Common myeloid progenitor, CD34-positive (primary cell): ENCODE measurements around the gene NEK6.

Source experiments
- CTCF ChIA-PET: fragments of 350-600 bp; sonication (Branson Sonifier 250); formaldehyde crosslinking; loops from one replicate; lab custom pipeline; 2021; ENCODE audit warnings: antibody characterized with exemption; lab: Charles Lee
- POLR2A ChIA-PET: fragments of 350-600 bp; sonication (Branson Sonifier 250); formaldehyde crosslinking; loops from one replicate; lab custom pipeline; 2021; ENCODE audit warnings: antibody characterized with exemption; lab: Charles Lee
- DNase-seq, 3 donors: peaks; one replicate each; pipeline versions ENCODE4 v3.0.0 to v3.0.0-alpha.2; 2013
- H3K27ac ChIP-seq, 2 experiments: 1 replicate in 1 of 2; 2 replicates in 1 of 2; pipeline ENCODE4 v1.7.0; 2013; ENCODE audit warnings: inconsistent platforms in 2 of 2, low read length in 2 of 2, mild to moderate bottlenecking in 2 of 2, low read depth in 1 of 2, moderate library complexity in 1 of 2; ENCODE audit not compliant: severe bottlenecking in 2 of 2, insufficient read depth in 1 of 2, poor library complexity in 1 of 2
- H3K27me3 ChIP-seq, 5 experiments: replicated peaks in 2 of 5; 1 replicate in 3 of 5; 2 replicates in 2 of 5; pipeline versions ENCODE4 v1.6.1 to v1.7.0; 2013; ENCODE audit warnings: low read length in 4 of 5, mild to moderate bottlenecking in 2 of 5, moderate library complexity in 2 of 5, inconsistent platforms in 1 of 5; ENCODE audit not compliant: insufficient read depth in 5 of 5, control insufficient read depth in 4 of 5
- H3K36me3 ChIP-seq, 4 experiments: 1 replicate in 2 of 4; 2 replicates in 2 of 4; pipeline versions ENCODE4 v1.6.1 to v1.7.0; 2013; ENCODE audit warnings: low read length in 3 of 4, control low read depth in 1 of 4, mild to moderate bottlenecking in 1 of 4; ENCODE audit not compliant: control insufficient read depth in 4 of 4, insufficient read depth in 4 of 4
- H3K4me1 ChIP-seq, 4 experiments: 1 replicate in 3 of 4; 2 replicates in 1 of 4; pipeline versions ENCODE4 v1.6.1 to v1.7.1; 2013; ENCODE audit warnings: low read length in 3 of 4, mild to moderate bottlenecking in 3 of 4, control low read depth in 1 of 4, inconsistent platforms in 1 of 4, moderate library complexity in 1 of 4; ENCODE audit not compliant: control insufficient read depth in 4 of 4, insufficient read depth in 4 of 4; ENCODE audit errors: control extremely low read depth in 1 of 4
- H3K4me3 ChIP-seq, 7 experiments: 1 replicate in 4 of 7; 2 replicates in 3 of 7; pipeline versions ENCODE4 v1.5.1 to v1.7.0; 2013; ENCODE audit warnings: mild to moderate bottlenecking in 7 of 7, low read length in 6 of 7, moderate library complexity in 6 of 7, inconsistent platforms in 2 of 7, low read depth in 2 of 7, control low read depth in 1 of 7; ENCODE audit not compliant: insufficient read depth in 4 of 7, control insufficient read depth in 1 of 7; ENCODE audit errors: extremely low read depth in 1 of 7
- H3K9me3 ChIP-seq, 5 experiments: 1 replicate in 4 of 5; 2 replicates in 1 of 5; pipeline versions ENCODE4 v1.6.1 to v1.7.1; 2013; ENCODE audit warnings: low read length in 4 of 5, mild to moderate bottlenecking in 2 of 5, inconsistent platforms in 1 of 5, low read depth in 1 of 5, moderate library complexity in 1 of 5; ENCODE audit not compliant: control insufficient read depth in 4 of 5, insufficient read depth in 2 of 5; ENCODE audit errors: control extremely low read depth in 1 of 5
- WGBS: methylation state at CpG from one replicate; pipeline ENCODE4 v1.1.5; 2013; ENCODE audit not compliant: insufficient coverage; 5-methylcytosine and 5-hydroxymethylcytosine counted together

Gene NEK6

GRCh38 chr9:124259158-124259808 lies 1.5 kb downstream of the NEK6 start:
- Histone ChIP-seq H3K27me3 (no peaks in the 10 kb centered on the region), H3K9me3 (no peaks in the 10 kb centered on the region), H3K36me3 (peaks cover 0 to 17% (median 4%) of the 10 kb centered on the region in 4 experiments), H3K4me3 (peak overlapping the region; percentile 56 to 95 (median 80)), H3K4me1 (peaks cover 16 to 75% (median 50%) of the 10 kb centered on the region in 4 experiments), H3K27ac (peak overlapping the region in 1 of 2 experiments; percentile 54)
- 27% methylated on average over 17 of the region's 19 CpGs for WGBS
- ChIA-PET POLR2A (interaction anchor here (1.2 kb wide), 1 partner anchor 36 kb away, joined by 5 read pairs; no protein-coding TSS in a partner anchor), CTCF (interaction anchor here (1.1 to 1.3 kb wide), 5 partner anchors 27 to 113 kb away, joined by 3 to 5 read pairs (median 3); no protein-coding TSS in a partner anchor)
- DNase-seq, result peak in 1 of 3 donors; percentile 38

- Histone ChIP-seq H3K36me3 (peaks cover 0 to 23% (median 4%) of the 10 kb centered on the region in 4 experiments), H3K27me3 (no peaks in the 10 kb centered on the region), H3K9me3 (no peaks in the 10 kb centered on the region), H3K4me3 (peak overlapping the region in 6 of 7 experiments; percentile 4 to 56 (median 48)), H3K27ac (peak overlapping the region in 1 of 2 experiments; percentile 6), H3K4me1 (peaks cover 16 to 81% (median 54%) of the 10 kb centered on the region in 4 experiments)
- 32% methylated on average over 13 of the region's 15 CpGs for WGBS
- ChIA-PET CTCF (no interaction called here), POLR2A (no interaction called here)
- DNase-seq, result peak; percentile 70 to 91 (median 88)
These were observed 3.2 kb downstream of the NEK6 start for GRCh38 chr9:124260769-124261603.

- Histone ChIP-seq H3K4me3 (peak overlapping the region in 5 of 7 experiments; percentile 4 to 56 (median 51)), H3K27ac (no peak overlapping the region), H3K4me1 (peaks cover 16 to 84% (median 60%) of the 10 kb centered on the region in 4 experiments), H3K36me3 (peaks cover 0 to 28% (median 4%) of the 10 kb centered on the region in 4 experiments), H3K27me3 (no peaks in the 10 kb centered on the region), H3K9me3 (no peaks in the 10 kb centered on the region)
- CTCF ChIA-PET, result no interaction called here
- WGBS, result 89% methylated on average over 8 of the region's 13 CpGs
- POLR2A ChIA-PET, result no interaction called here
- DNase-seq, result no peak
These were observed 4.2 kb downstream of the NEK6 start for GRCh38 chr9:124261736-124262648.

- no peaks in the 10 kb centered on the region for H3K9me3 ChIP-seq
- no peak overlapping the region for H3K27ac ChIP-seq
- DNase-seq, result no peak
- H3K4me3 ChIP-seq, result no peak overlapping the region
- 96% methylated on average over 5 of the region's 5 CpGs for WGBS
- CTCF ChIA-PET, result interaction anchor here (0.6 kb wide), 1 partner anchor 86 kb away, joined by 3 read pairs; no protein-coding TSS in a partner anchor
- peaks cover 0 to 28% (median 4%) of the 10 kb centered on the region in 4 experiments for H3K36me3 ChIP-seq
- POLR2A ChIA-PET, result no interaction called here
- no peaks in the 10 kb centered on the region for H3K27me3 ChIP-seq
- peaks cover 16 to 84% (median 61%) of the 10 kb centered on the region in 4 experiments for H3K4me1 ChIP-seq
These were observed 4.9 kb downstream of the NEK6 start for GRCh38 chr9:124262649-124262972.

GRCh38 chr9:124263213-124263612 lies 5.5 kb downstream of the NEK6 start:
- H3K9me3 ChIP-seq, result no peaks in the 10 kb centered on the region
- DNase-seq, result no peak
- POLR2A ChIA-PET, result no interaction called here
- WGBS, result 95% methylated on average over 11 of the region's 11 CpGs
- H3K27me3 ChIP-seq, result no peaks in the 10 kb centered on the region
- CTCF ChIA-PET, result interaction anchor here (0.6 kb wide), 1 partner anchor 86 kb away, joined by 3 read pairs; no protein-coding TSS in a partner anchor
- H3K4me1 ChIP-seq, result peaks cover 22 to 89% (median 66%) of the 10 kb centered on the region in 4 experiments
- H3K4me3 ChIP-seq, result no peak overlapping the region
- no peak overlapping the region for H3K27ac ChIP-seq
- H3K36me3 ChIP-seq, result peaks cover 0 to 29% (median 4%) of the 10 kb centered on the region in 4 experiments

GRCh38 chr9:124263800-124264426 lies 6.2 kb downstream of the NEK6 start:
- no peaks in the 10 kb centered on the region for H3K9me3 ChIP-seq
- H3K4me3 ChIP-seq, result no peak overlapping the region
- peaks cover 24 to 89% (median 66%) of the 10 kb centered on the region in 4 experiments for H3K4me1 ChIP-seq
- H3K36me3 ChIP-seq, result peaks cover 0 to 36% (median 4%) of the 10 kb centered on the region in 4 experiments
- DNase-seq, result no peak
- CTCF ChIA-PET, result interaction anchor here (0.6 kb wide), 1 partner anchor 10 kb away, joined by 4 read pairs; no protein-coding TSS in a partner anchor
- H3K27ac ChIP-seq, result peak overlapping the region in 1 of 2 experiments; percentile 18
- H3K27me3 ChIP-seq, result no peaks in the 10 kb centered on the region
- 96% methylated on average over 16 of the region's 22 CpGs for WGBS
- POLR2A ChIA-PET, result no interaction called here
